HG03378 (cell line): ENCODE data around the gene OGG1.

Experiments used
- ATAC-seq: cut with Tn5 transposase; IDR thresholded peaks from one replicate; pipeline ENCODE4 v1.9.1; 2021; ENCODE audit warnings: mild to moderate bottlenecking, moderate library complexity; ENCODE audit not compliant: unreplicated experiment

Gene OGG1

GRCh38 chr3:9749645-9750555 is at the start of gene OGG1:
Gene OGG1 (plus strand): TSS chr3:9749952. CDS start chr3:9750287, 335 bp downstream.
- ATAC-seq: peak; percentile 82

GRCh38 chr3:9700536-9700935 is 49.2 kb upstream of the OGG1 start:
- no peak for ATAC-seq

GRCh38 chr3:9701006-9701405 is 48.7 kb upstream of the OGG1 start:
- no peak for ATAC-seq

GRCh38 chr3:9701711-9702110 is 48.0 kb upstream of the OGG1 start:
- no peak for ATAC-seq

GRCh38 chr3:9703240-9703639 is 46.5 kb upstream of the OGG1 start:
- no peak for ATAC-seq

GRCh38 chr3:9703736-9704346 is 45.9 kb upstream of the OGG1 start, which contains the start of gene CPNE9:
Gene CPNE9 (plus strand): TSS chr3:9703833. CDS start chr3:9703997, 164 bp downstream.
- ATAC-seq: no peak

- no peak for ATAC-seq
These were observed 45.1 kb upstream of the OGG1 start for GRCh38 chr3:9704347-9705322.

GRCh38 chr3:9710174-9710739 is 39.5 kb upstream of the OGG1 start:
- ATAC-seq: no peak

- ATAC-seq: no peak
These were observed 37.3 kb upstream of the OGG1 start for GRCh38 chr3:9712415-9712814.

- no peak for ATAC-seq
These were observed 36.6 kb upstream of the OGG1 start for GRCh38 chr3:9713142-9713541.

- no peak for ATAC-seq
These were observed 34.6 kb upstream of the OGG1 start for GRCh38 chr3:9715136-9715535.

- ATAC-seq: no peak
These were observed 33.9 kb upstream of the OGG1 start for GRCh38 chr3:9715764-9716437.

GRCh38 chr3:9716801-9717555 is 32.8 kb upstream of the OGG1 start:
- ATAC-seq: no peak

- no peak for ATAC-seq
These were observed 32.2 kb upstream of the OGG1 start for GRCh38 chr3:9717563-9717962.

- no peak for ATAC-seq
These were observed 31.6 kb upstream of the OGG1 start for GRCh38 chr3:9718118-9718517.

- no peak for ATAC-seq
These were observed 28.6 kb upstream of the OGG1 start for GRCh38 chr3:9721015-9721699.

- no peak for ATAC-seq
These were observed 28.1 kb upstream of the OGG1 start for GRCh38 chr3:9721700-9722060.

GRCh38 chr3:9725775-9726515 is 23.8 kb upstream of the OGG1 start:
- ATAC-seq: no peak
